GM18520 (cell line): ENCODE results near the gene USP14.

Experiments
- ATAC-seq: cut with Tn5 transposase; IDR thresholded peaks from one replicate; pipeline ENCODE4 v1.9.1; 2021; ENCODE audit not compliant: unreplicated experiment

USP14 gene

DNA sequence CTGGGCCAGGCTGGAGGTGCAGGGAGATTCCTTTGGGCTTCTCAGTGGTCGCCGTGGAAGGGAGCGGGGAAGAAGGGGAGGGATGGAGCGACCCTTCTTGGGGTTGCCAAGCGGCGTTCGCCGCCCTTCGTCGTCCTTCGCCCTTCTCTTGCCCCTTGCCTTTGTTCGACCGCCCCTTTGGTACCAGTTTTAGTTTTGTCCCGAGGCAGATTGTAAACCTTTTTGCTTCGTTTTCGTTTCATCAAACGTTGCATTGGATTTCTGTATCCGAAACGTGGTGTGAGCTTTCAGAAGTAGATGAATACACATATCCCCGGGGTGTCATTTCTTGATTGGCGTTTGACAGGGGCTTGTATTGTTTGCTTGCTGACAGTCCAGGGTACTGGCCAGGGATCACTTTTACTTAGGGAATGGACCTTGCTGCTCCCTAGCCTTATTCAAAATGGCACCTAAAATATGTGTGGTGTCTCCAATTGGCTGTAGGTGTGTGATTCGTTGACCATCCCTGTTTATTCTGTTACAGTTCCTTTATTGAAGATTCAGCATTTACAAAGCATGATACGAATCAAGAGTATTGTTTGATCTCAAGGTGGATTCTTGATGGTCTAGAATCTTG lies 788 bp downstream of the USP14 start:
- no peak for ATAC-seq

DNA sequence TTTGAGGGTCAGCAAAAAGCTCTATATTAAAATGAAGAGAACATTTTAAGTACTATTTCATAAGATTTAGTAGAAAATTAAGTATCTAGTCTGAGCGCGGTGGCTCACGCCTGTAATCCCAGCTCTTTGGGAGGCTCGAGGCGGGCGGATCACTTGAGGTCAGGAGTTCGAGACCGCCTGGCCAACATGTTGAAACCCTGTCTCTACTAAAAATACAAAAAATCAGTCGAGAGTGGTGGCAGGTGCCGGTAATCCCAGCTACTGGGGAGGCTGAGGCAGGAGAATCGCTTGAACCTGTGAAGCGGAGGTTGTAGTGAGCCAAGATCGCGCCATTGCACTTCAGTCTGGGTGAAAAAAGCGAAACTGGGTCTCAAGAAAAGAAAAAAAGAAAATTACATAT lies 1.6 kb downstream of the USP14 start:
- ATAC-seq, result no peak

GRCh38 chr18:160831-161570 lies 2.6 kb downstream of the USP14 start:
- no peak for ATAC-seq

DNA sequence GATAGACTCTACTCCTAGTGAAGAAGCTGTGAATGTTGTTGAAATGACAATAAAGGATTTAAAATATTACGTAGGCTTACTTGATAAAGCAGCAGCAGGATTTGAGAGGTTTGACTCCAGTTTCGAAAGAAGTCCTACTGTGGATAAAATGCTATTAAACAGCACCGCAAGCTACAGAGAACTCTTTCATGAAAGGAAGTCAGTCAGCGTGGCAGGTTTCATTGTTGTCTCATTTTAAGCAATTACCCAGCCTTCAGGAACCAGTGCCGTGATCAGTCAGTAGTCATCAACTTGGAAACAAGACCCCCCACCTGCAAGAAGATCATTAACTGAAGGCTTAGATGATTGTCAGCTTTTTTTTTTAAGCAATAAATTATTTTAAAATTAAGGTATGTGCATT lies 14.0 kb downstream of the USP14 start:
- ATAC-seq, result no peak

DNA sequence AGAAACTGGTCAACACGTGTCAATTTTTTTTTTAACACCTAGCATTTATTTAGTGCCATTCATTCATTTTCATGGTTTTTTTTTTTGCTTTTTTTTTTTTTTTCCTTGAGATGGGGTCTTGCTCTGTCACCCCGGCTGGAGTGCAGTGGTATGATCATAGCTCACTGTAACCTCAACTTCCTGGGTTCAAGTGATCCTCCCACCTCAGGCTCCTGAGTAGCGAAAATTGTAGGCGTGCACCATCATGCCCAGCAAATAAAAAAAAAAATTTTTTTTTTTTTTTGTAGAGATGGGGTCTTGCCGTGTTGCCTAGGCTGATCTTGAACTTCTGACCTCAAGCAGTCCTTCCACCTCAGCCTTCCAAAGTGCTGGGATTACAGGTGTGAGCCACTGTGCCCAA lies 21.1 kb downstream of the USP14 start:
- no peak for ATAC-seq

GRCh38 chr18:181711-182110 lies 23.4 kb downstream of the USP14 start:
- no peak for ATAC-seq

- no peak for ATAC-seq
Measured at GRCh38 chr18:183769-184168, 25.4 kb downstream of the USP14 start.

DNA sequence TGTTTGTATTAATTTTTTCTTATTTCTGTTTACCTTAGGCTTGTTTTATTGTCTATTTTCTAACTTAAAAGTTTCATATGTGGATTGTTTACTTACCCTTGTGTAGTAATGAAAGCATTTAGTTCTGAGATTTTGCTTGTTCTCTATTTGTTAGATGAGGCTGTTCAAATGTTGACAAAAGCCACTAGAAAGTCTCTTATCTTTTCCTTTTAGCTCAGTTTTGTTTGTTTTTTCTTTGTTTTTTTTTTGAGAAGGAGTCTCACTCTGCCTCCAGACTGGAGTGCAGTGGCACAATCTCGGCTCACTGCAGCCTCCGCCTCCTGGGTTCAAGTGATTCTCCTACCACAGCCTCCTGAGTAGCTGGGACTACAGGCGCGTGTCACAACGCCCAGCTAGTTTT lies 30.9 kb downstream of the USP14 start:
- ATAC-seq, result no peak

GRCh38 chr18:191725-192124 lies 33.4 kb downstream of the USP14 start:
- ATAC-seq, result no peak

DNA sequence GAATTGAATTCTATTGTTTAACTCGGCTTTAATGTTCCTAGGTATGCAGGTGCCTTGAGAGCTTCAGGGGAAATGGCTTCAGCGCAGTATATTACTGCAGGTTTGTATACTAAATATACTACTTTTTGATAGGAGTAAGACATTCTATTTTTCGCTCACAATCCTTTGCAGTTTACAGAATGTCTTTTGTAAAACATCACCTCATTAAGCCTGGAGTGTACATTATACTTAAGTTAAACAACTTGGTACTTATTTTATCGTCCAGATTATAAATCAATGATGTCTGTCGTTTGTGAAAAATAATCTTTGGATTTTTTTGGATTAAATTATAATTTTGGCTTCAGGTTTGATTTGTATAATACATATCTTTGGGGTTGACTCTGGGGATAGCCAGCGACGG lies 34.4 kb downstream of the USP14 start:
- no peak for ATAC-seq

DNA sequence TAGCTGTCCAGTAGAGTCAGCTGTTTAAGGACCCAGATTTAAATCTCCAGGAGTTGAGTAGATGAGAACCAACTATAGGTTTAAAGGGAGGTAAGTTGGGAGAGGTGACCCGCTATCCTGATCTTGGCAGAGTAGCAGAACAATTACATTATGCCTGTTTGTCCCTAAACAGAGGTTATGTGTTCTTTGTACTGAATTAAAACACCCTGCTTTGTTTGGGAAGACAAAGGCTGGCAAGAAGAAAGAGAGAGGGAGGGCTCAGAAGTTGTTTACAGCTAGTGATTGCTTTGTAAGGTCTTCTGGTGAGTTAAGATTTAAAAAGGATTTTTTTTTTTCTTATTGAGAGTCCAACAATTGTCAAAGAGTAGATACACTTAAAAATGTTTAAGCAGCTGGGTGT lies 37.3 kb downstream of the USP14 start:
- no peak for ATAC-seq

GRCh38 chr18:199214-199613 lies 40.9 kb downstream of the USP14 start:
- no peak for ATAC-seq

- ATAC-seq, result no peak
Measured at GRCh38 chr18:199768-200167, 41.4 kb downstream of the USP14 start.

DNA sequence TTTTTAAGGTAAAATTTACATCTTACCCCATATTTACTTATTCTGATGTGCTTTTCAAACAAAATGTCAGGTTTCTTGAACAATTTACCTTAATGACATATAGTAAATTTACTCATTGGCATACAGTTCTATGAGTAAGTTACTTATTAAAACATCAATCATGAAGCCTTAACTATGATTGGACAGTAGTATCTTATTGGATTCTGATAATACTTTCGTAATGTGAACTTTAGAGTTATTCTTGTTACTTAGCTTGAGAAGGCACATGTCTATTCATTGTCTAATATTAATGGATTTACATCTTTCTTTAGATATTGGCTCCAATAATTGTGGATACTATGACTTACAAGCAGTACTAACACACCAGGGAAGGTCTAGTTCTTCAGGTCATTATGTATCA lies 51.7 kb downstream of the USP14 start:
- ATAC-seq, result no peak

- ATAC-seq, result no peak
Measured at GRCh38 chr18:210733-211132, 52.4 kb downstream of the USP14 start.

- no peak for ATAC-seq
Measured at GRCh38 chr18:211582-211981, 53.2 kb downstream of the USP14 start.

- no peak for ATAC-seq
Measured at GRCh38 chr18:212780-213179, 54.4 kb downstream of the USP14 start.

DNA sequence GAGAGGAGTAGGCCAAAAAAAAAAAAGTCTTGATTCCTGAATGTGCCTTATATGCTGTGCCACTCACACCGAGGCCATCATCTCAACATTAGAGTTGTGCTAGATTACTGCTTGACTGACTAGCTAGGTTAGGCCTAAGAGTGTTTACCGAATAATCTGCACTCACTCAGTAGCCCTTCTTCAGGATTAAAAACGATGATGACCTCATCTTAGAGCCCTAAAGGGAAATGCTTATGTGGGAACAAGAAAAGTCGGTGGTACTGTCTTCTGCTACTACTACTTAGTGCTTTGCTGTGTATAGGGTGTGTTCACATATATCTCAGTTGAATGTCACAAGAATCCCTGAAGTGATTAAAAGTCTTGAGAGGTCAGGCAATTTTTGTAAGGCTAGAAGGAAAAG lies 55.1 kb downstream of the USP14 start:
- no peak for ATAC-seq

DNA sequence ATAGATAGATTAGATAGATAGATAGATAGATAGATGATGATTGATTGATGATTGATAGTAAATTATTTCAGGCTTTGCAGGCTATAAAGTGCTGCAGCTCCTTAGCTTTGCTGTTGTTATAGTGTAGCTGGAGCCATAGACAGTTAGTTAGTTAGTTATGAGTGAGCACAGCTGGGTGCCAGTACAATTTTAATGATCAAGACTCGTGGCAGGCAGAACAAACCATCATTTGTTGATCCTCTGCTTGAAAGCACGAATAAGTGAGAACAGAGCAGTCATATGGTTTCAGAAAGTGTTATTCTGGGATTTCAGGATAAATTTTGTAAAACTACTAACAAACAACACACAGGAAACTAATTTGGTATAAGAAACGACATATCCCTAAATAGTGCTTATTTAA lies 55.6 kb downstream of the USP14 start:
- ATAC-seq, result no peak

GRCh38 chr18:215448-216010 lies 57.2 kb downstream of the USP14 start:
- ATAC-seq, result no peak

DNA sequence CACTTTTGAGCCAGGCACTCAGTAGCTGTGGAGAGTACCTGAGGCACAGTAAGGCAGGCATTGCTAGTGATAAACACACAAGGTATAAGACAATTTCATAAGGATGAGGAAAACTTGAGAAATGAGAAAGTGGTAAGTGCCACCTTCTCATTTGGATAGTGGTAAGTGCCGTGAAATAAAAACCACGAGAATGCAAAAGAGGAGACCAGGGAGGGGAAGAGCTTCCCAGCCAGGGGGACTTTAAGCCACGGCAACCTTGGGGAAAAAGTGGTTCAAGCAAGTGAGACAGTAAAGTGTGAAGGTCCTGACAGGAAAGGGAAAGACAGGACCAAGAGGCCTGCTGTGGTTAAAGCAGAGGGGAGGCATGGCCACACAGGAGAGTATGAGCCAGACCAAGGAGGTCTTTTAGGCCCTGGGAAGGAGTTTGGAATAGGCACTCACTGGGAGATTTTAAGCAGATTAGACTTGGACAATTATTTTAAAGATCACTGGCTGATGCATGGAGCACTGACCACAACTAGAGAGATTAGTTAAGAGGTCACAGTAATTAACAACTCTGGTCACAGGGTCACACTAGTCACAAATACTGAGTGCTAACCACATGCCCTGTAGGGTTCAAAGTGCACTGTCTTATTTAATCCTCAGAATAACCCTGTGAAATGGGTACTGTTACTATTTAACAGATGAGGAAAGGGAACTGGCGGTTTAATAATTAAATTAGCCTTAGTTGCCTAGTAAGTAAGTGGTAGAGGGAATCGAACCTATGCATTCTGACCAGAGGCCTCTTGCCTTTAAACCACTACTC lies 59.4 kb downstream of the USP14 start:
- no peak for ATAC-seq

DNA sequence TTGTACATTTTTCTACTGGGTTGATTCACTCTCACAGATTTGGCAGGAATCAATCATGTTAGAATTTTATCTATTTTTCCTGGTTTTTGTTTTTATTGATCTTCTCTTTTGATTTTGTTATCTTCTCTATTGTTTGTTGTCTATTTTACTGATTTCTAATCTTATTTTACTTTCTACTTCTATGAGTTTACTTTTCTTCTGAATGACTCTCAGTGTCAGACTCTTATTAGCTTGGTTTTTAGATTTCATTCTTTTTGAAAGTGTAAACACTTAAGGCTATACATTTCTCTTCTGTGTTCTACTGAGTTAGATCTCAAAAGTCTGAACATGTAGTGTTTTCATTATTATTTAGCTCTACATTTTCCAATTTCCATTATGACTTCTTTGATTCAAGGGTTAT lies 62.4 kb downstream of the USP14 start:
- no peak for ATAC-seq
